Large intestine (tissue), 3 donors: Measurements from ENCODE around the gene GLP2R. TPM values are rescaled to one million over a fixed set of nuclear protein-coding genes. Genes with fewer than 3 reads are reported as not detected.

Experiments
- DNase-seq, 2 donors: peaks; one replicate each; pipeline versions ENCODE4 v3.0.0 to v3.0.0-alpha.2; 2013
- H3K27ac ChIP-seq: one replicate; pipeline ENCODE4 v1.5.1; 2013; ENCODE audit warnings: low read length
- H3K27me3 ChIP-seq: 2 replicates; pipeline ENCODE4 v1.6.1; 2013; ENCODE audit warnings: low read length; ENCODE audit not compliant: control insufficient read depth, insufficient read depth
- H3K36me3 ChIP-seq: 2 replicates; pipeline ENCODE4 v1.6.1; 2013; ENCODE audit warnings: low read length; ENCODE audit not compliant: control insufficient read depth, insufficient read depth
- H3K4me1 ChIP-seq: one replicate; pipeline ENCODE4 v1.6.1; 2013; ENCODE audit warnings: low read length; ENCODE audit not compliant: control insufficient read depth, insufficient read depth
- H3K4me3 ChIP-seq: one replicate; pipeline ENCODE4 v1.5.1; 2013; ENCODE audit warnings: low read length
- H3K9me3 ChIP-seq: one replicate; pipeline ENCODE4 v1.6.1; 2013; ENCODE audit warnings: mild to moderate bottlenecking, low read depth, low read length, moderate library complexity; ENCODE audit not compliant: control insufficient read depth
- WGBS: methylation state at CpG from one replicate; pipeline ENCODE4 v1.1.5; 2013; ENCODE audit warnings: low lambda C conversion rate; ENCODE audit not compliant: insufficient coverage; 5-methylcytosine and 5-hydroxymethylcytosine counted together
- polyA plus RNA-seq: library from polyadenylated mRNA; unstranded; fragments of 120-200 nt; gene quantifications from one replicate; pipeline ENCODE4 v1.2.1, GENCODE V29; 2013

Gene GLP2R
- polyA plus RNA-seq, 1 donor: 6.4 TPM

- Histone ChIP-seq H3K4me3 (no peak overlapping the region), H3K36me3 (no peaks in the 10 kb centered on the region), H3K27me3 (peaks cover 3% of the 10 kb centered on the region), H3K27ac (no peak overlapping the region), H3K4me1 (no peaks in the 10 kb centered on the region), H3K9me3 (no peaks in the 10 kb centered on the region)
- WGBS: 80% methylated on average over 1 of the region's 5 CpGs
- DNase-seq: no peak
Observed at GRCh38 chr17:9811086-9811485, 14.6 kb upstream of the GLP2R start.

- WGBS: no CpG with 5 or more reads among the region's 11 CpGs
- H3K36me3 ChIP-seq: no peaks in the 10 kb centered on the region
- no peak overlapping the region for H3K4me3 ChIP-seq
- no peaks in the 10 kb centered on the region for H3K4me1 ChIP-seq
- no peaks in the 10 kb centered on the region for H3K9me3 ChIP-seq
- DNase-seq: no peak
- no peak overlapping the region for H3K27ac ChIP-seq
- H3K27me3 ChIP-seq: peaks cover 3% of the 10 kb centered on the region
Observed at GRCh38 chr17:9811537-9811936, 14.2 kb upstream of the GLP2R start.

GRCh38 chr17:9813166-9813565 is 12.6 kb upstream of the GLP2R start:
- Histone ChIP-seq H3K4me3 (no peak overlapping the region), H3K4me1 (no peaks in the 10 kb centered on the region), H3K36me3 (no peaks in the 10 kb centered on the region), H3K9me3 (no peaks in the 10 kb centered on the region), H3K27ac (no peak overlapping the region), H3K27me3 (peaks cover 3% of the 10 kb centered on the region)
- no peak for DNase-seq
- no CpG with 5 or more reads among the region's 9 CpGs for WGBS

GRCh38 chr17:9814337-9814945 is 11.3 kb upstream of the GLP2R start:
- H3K9me3 ChIP-seq: no peaks in the 10 kb centered on the region
- no peak overlapping the region for H3K4me3 ChIP-seq
- H3K4me1 ChIP-seq: no peaks in the 10 kb centered on the region
- no peak overlapping the region for H3K27ac ChIP-seq
- DNase-seq: no peak
- peaks cover 3% of the 10 kb centered on the region for H3K27me3 ChIP-seq
- WGBS: 72% methylated on average over 2 of the region's 14 CpGs
- H3K36me3 ChIP-seq: no peaks in the 10 kb centered on the region

GRCh38 chr17:9816472-9816871 is 9.3 kb upstream of the GLP2R start:
- Histone ChIP-seq H3K9me3 (no peaks in the 10 kb centered on the region), H3K27me3 (no peaks in the 10 kb centered on the region), H3K36me3 (no peaks in the 10 kb centered on the region), H3K4me3 (no peak overlapping the region), H3K27ac (no peak overlapping the region), H3K4me1 (no peaks in the 10 kb centered on the region)
- WGBS: no CpG with 5 or more reads among the region's 10 CpGs
- DNase-seq: no peak

- H3K4me3 ChIP-seq: no peak overlapping the region
- WGBS: no CpG with 5 or more reads among the region's 8 CpGs
- peak; percentile 56 for DNase-seq
Observed at GRCh38 chr17:9817086-9817485, 8.6 kb upstream of the GLP2R start.

GRCh38 chr17:9818760-9819159 is 7.0 kb upstream of the GLP2R start:
- H3K27ac ChIP-seq: no peak overlapping the region
- no peak overlapping the region for H3K4me3 ChIP-seq
- H3K27me3 ChIP-seq: no peaks in the 10 kb centered on the region
- H3K4me1 ChIP-seq: no peaks in the 10 kb centered on the region
- H3K9me3 ChIP-seq: no peaks in the 10 kb centered on the region
- no CpG with 5 or more reads among the region's 4 CpGs for WGBS
- DNase-seq: no peak
- H3K36me3 ChIP-seq: no peaks in the 10 kb centered on the region

More at GRCh38 chr17:9817086-9817485, 8.6 kb upstream of the GLP2R start:
- Histone ChIP-seq H3K4me1 (no peaks in the 10 kb centered on the region), H3K27me3 (no peaks in the 10 kb centered on the region), H3K36me3 (no peaks in the 10 kb centered on the region), H3K27ac (no peak overlapping the region), H3K9me3 (no peaks in the 10 kb centered on the region)

- Histone ChIP-seq H3K4me3 (no peak overlapping the region), H3K4me1 (no peaks in the 10 kb centered on the region), H3K27ac (no peak overlapping the region), H3K36me3 (no peaks in the 10 kb centered on the region), H3K27me3 (no peaks in the 10 kb centered on the region), H3K9me3 (no peaks in the 10 kb centered on the region)
- WGBS: no CpG with 5 or more reads among the region's 3 CpGs
- no peak for DNase-seq
Observed at GRCh38 chr17:9820448-9820847, 5.3 kb upstream of the GLP2R start.

- Histone ChIP-seq H3K27ac (no peak within 1 kb of the TSS), H3K9me3 (no peaks in the 10 kb centered on the region), H3K4me3 (no peak within 1 kb of the TSS), H3K4me1 (no peaks in the 10 kb centered on the region), H3K27me3 (no peaks in the 10 kb centered on the region), H3K36me3 (no peaks in the 10 kb centered on the region)
- WGBS: no CpG with 5 or more reads among the region's 15 CpGs
- DNase-seq: no peak
Observed at GRCh38 chr17:9821921-9822320, 3.8 kb upstream of the GLP2R start, which contains the start of gene GSG1L2. GSG1L2 (minus strand) TSS chr17:9822079; CDS start chr17:9822071, 8 bp downstream.

GRCh38 chr17:9824094-9824493 is 1.6 kb upstream of the GLP2R start:
- Histone ChIP-seq H3K36me3 (no peaks in the 10 kb centered on the region), H3K9me3 (no peaks in the 10 kb centered on the region), H3K4me3 (no peak overlapping the region), H3K27ac (no peak overlapping the region), H3K27me3 (no peaks in the 10 kb centered on the region), H3K4me1 (no peaks in the 10 kb centered on the region)
- no CpG with 5 or more reads among the region's 4 CpGs for WGBS
- DNase-seq: no peak

- Histone ChIP-seq H3K4me1 (no peaks in the 10 kb centered on the region), H3K27me3 (no peaks in the 10 kb centered on the region), H3K27ac (no peak overlapping the region), H3K9me3 (no peaks in the 10 kb centered on the region), H3K36me3 (no peaks in the 10 kb centered on the region), H3K4me3 (no peak overlapping the region)
- DNase-seq: no peak
- no CpG with 5 or more reads among the region's 8 CpGs for WGBS
Observed at GRCh38 chr17:9824797-9825338, 856 bp upstream of the GLP2R start.
